Muscle of leg (tissue), 11 donors: ENCODE results near the gene ABCC11. TPM values are rescaled to one million over a fixed set of nuclear protein-coding genes. Genes with fewer than 3 reads are reported as not detected.

Experiments
- DNase-seq: peaks from one replicate; pipeline ENCODE4 v3.0.0; 2013
- H3K27ac ChIP-seq: one replicate; pipeline ENCODE4 v1.5.1; 2013; ENCODE audit warnings: mild to moderate bottlenecking, low read length, control low read depth
- H3K27me3 ChIP-seq: one replicate; pipeline ENCODE4 v1.6.1; 2013; ENCODE audit warnings: low read length; ENCODE audit not compliant: control insufficient read depth, insufficient read depth
- H3K36me3 ChIP-seq: one replicate; pipeline ENCODE4 v1.6.1; 2013; ENCODE audit warnings: low read length; ENCODE audit not compliant: control insufficient read depth, insufficient read depth
- H3K4me1 ChIP-seq: one replicate; pipeline ENCODE4 v1.6.1; 2013; ENCODE audit warnings: low read length; ENCODE audit not compliant: control insufficient read depth, insufficient read depth
- H3K4me3 ChIP-seq: one replicate; pipeline ENCODE4 v1.5.1; 2013; ENCODE audit warnings: low read length, control low read depth
- H3K9me3 ChIP-seq: replicated peaks from 2 replicates; pipeline ENCODE4 v1.6.1; 2013; ENCODE audit warnings: low read depth, low read length; ENCODE audit not compliant: control insufficient read depth
- WGBS: methylation state at CpG from one replicate; pipeline ENCODE4 v1.1.5; 2013; ENCODE audit warnings: missing lambda C conversion rate; ENCODE audit not compliant: insufficient coverage; 5-methylcytosine and 5-hydroxymethylcytosine counted together
- polyA plus RNA-seq, 8 donors: library from polyadenylated mRNA; unstranded; fragments of 120-200 nt; gene quantifications; one replicate each; pipeline versions ENCODE4 v1.2.1 to v1.2.3, GENCODE V29; 2013; ENCODE audit warnings: inconsistent platforms in 1 of 8, low replicate concordance in 1 of 8; ENCODE audit not compliant: insufficient read length in 8 of 8, insufficient read depth in 1 of 8
- total RNA-seq: library from RNA; stranded (reverse); fragments of 120-200 nt; gene quantifications from one replicate; pipeline ENCODE4 v1.2.4, GENCODE V29; 2013

The ABCC11 gene
- total and polyA plus RNA-seq, 9 donors: 0.04 to 0.15 (median 0.09) TPM

DNA sequence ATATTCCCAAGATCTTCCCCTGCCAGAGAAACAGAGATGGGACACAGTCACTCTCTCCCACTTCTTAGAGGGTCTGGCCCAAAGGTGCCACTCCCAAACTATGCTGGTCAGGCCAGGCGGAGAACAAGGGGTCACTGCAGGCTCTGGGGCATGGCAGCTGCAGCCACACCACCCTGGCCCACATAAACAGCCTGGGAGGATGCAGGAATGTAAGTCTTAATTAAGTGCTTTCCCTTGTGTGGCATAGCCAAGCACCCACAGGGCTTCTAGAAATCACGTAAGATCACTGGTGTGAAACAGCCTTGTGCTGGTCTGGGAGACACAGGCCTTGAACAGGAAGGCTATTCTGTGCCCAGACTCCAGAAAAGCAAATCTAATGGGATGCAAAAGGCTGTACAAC, 123.1 kb downstream of the ABCC11 start:
- H3K27me3 ChIP-seq: no peaks in the 10 kb centered on the region
- WGBS: 83% methylated on average over 1 of the region's 2 CpGs
- H3K36me3 ChIP-seq: no peaks in the 10 kb centered on the region
- no peak for DNase-seq
- no peak overlapping the region for H3K27ac ChIP-seq
- peaks cover 12% of the 10 kb centered on the region for H3K4me1 ChIP-seq
- no peak overlapping the region for H3K4me3 ChIP-seq
- H3K9me3 ChIP-seq: no peaks in the 10 kb centered on the region

DNA sequence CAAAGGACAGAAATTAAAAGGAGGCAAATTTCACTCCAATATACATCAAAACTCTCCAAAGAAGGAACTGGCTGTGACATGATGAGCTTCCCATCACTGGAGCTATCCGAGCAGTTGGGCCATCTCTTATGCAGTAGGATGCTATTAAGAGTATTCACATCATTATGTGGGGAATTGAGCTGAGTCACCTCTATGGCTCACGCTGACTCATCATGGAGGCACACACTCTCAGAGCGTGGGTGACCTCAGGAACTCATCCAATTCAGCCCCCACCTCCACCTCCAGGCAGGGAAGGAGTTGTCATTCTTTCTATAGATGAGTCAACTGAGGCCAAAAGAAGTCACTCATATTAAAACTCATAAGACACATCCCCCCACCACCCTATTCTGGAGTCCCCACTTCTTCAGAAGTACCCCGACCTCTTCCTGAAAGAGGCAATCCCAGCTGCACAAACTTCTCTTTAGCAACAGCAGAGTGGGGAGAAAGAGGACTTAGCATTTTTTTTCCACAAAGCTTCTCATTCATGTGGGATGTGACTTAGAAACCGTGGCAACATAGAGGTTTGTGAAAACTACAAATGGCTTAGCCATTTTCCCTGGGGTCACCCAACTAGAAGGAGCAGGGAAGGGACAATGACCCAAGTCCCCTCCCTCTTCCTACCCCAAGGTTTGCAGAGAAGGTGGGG, 124.1 kb downstream of the ABCC11 start:
- WGBS: no CpG with 5 or more reads among the region's 5 CpGs

GRCh38 chr16:48121276-48121675, 126.1 kb downstream of the ABCC11 start:
- no CpG with 5 or more reads among the region's 5 CpGs for WGBS

More for the DNA sequence above, 124.1 kb downstream of the ABCC11 start:
- Histone ChIP-seq H3K9me3 (no peaks in the 10 kb centered on the region), H3K27me3 (no peaks in the 10 kb centered on the region), H3K4me3 (no peak overlapping the region), H3K27ac (no peak overlapping the region), H3K36me3 (no peaks in the 10 kb centered on the region), H3K4me1 (peaks cover 12% of the 10 kb centered on the region)
- DNase-seq: no peak

GRCh38 chr16:48118841-48119240, 128.5 kb downstream of the ABCC11 start:
- Histone ChIP-seq H3K4me3 (no peak overlapping the region), H3K27me3 (no peaks in the 10 kb centered on the region), H3K27ac (no peak overlapping the region), H3K4me1 (no peaks in the 10 kb centered on the region), H3K9me3 (no peaks in the 10 kb centered on the region), H3K36me3 (no peaks in the 10 kb centered on the region)
- 75% methylated on average over 2 of the region's 2 CpGs for WGBS
- DNase-seq: no peak

More at GRCh38 chr16:48121276-48121675, 126.1 kb downstream of the ABCC11 start:
- H3K4me1 ChIP-seq: peaks cover 3% of the 10 kb centered on the region
- H3K4me3 ChIP-seq: no peak overlapping the region
- no peaks in the 10 kb centered on the region for H3K27me3 ChIP-seq
- no peak for DNase-seq
- no peaks in the 10 kb centered on the region for H3K36me3 ChIP-seq
- H3K27ac ChIP-seq: no peak overlapping the region
- H3K9me3 ChIP-seq: no peaks in the 10 kb centered on the region

DNA sequence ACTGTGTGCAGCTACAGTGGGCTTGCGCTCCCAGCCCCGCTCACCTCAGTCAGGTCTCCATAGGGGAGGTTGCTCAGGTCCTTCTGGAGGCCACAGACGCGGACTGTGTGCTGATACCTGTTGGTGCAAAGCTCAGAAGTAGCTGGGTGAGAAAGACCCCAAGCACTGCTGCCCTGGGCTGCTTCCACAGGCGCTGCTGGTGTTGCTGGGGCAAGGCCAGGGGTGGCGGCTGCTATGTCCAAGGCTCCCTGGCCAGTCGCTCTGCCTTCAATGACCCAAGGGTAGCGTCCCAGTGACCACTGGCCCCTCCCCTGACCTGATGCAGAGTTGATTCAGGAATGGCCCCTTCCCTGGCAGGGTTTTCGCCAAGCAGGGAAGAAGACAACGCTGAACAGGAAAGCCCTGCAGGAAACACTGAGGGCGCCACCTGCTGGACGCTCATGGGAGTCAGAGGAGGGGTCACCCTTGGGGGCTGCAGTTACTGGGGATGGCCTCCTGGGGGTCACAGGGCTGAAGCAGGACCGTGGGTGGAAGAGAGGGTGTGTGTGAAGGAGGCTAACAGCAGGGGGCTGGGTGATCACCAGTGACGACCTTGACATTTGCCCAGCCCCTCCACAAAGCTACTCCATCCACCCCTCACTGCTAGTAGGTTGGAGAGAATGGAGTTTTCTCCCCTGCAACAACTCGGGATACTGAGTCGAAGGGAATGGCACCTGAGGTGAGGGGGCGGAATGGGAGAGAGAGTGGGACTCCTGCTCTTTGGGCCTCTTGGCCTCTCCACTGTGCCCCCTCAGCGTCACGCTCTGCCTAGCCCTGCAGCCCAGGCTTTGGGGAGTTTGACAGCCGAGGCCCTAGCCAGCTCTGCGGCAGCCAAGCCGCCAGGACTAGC, 129.9 kb downstream of the ABCC11 start:
- no peaks in the 10 kb centered on the region for H3K27me3 ChIP-seq
- H3K4me1 ChIP-seq: peaks cover 6% of the 10 kb centered on the region
- no peak overlapping the region for H3K27ac ChIP-seq
- DNase-seq: peak; percentile 17
- no peak overlapping the region for H3K4me3 ChIP-seq
- H3K9me3 ChIP-seq: no peaks in the 10 kb centered on the region
- 61% methylated on average over 15 of the region's 22 CpGs for WGBS
- H3K36me3 ChIP-seq: no peaks in the 10 kb centered on the region

Other genes starting within 250 kb of the ABCC11 start
- gene ABCC12, start 91.5 kb downstream of the ABCC11 start, total RNA-seq: 0.22 TPM
- gene ABCC12, start 91.5 kb downstream of the ABCC11 start, polyA plus RNA-seq: under 1 TPM; 0.12 to 0.66 (median 0.41) TPM
- 47.6 TPM for gene LONP2, start 3.2 kb downstream of the ABCC11 start, total RNA-seq
- 10 to 100 TPM; 33.8 to 49.3 (median 38.2) TPM for gene LONP2, start 3.2 kb downstream of the ABCC11 start, polyA plus RNA-seq
- gene SIAH1, start 137.9 kb upstream of the ABCC11 start, total RNA-seq: 25.6 TPM
- gene SIAH1, start 137.9 kb upstream of the ABCC11 start, polyA plus RNA-seq: 10 to 100 TPM; 27.0 to 31.3 (median 29.4) TPM